HTERT RPE-1 (cell line): ENCODE results near the gene RFX3.

Source experiments
- in situ Hi-C: fragments of 300-500 bp; cut with MboI; formaldehyde crosslinking; loops from 4 replicates; pipeline ENCODE4 v1.14.3; 2020; ENCODE audit warnings: low sequenced_read_pairs

The RFX3 gene

GRCh38 chr9:3514786-3515185, 11.0 kb downstream of the RFX3 start:
- in situ Hi-C loops: no loop called here

GRCh38 chr9:3513265-3513818, 12.5 kb downstream of the RFX3 start:
- in situ Hi-C loops: no loop called here

- in situ Hi-C loops: no loop called here
Observed at GRCh38 chr9:3511551-3511950, 14.2 kb downstream of the RFX3 start.

GRCh38 chr9:3510796-3511195, 15.0 kb downstream of the RFX3 start:
- in situ Hi-C loops: no loop called here

DNA sequence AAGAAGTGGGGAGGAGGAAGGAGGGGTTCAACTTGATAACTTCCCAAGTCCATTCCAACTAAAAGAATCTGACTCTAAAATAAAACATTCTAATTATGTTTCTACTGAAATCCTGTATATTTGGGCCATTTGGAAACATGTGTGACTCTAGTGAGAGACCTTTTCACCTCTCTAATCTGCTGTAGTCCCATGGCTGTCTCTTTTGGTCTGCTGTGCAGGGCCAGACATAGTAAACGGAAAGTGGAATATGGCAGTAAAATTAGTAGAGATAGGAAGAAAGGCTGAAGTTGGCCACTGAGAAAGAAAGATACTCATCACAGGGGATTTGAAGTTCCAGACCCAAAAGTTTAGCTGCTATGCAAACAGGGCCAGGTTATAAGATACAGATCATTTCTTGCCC, 15.9 kb downstream of the RFX3 start:
- in situ Hi-C loops: no loop called here

- in situ Hi-C loops: no loop called here
Observed at GRCh38 chr9:3508521-3509291, 17.1 kb downstream of the RFX3 start.

GRCh38 chr9:3508078-3508431, 17.7 kb downstream of the RFX3 start:
- in situ Hi-C loops: no loop called here

DNA sequence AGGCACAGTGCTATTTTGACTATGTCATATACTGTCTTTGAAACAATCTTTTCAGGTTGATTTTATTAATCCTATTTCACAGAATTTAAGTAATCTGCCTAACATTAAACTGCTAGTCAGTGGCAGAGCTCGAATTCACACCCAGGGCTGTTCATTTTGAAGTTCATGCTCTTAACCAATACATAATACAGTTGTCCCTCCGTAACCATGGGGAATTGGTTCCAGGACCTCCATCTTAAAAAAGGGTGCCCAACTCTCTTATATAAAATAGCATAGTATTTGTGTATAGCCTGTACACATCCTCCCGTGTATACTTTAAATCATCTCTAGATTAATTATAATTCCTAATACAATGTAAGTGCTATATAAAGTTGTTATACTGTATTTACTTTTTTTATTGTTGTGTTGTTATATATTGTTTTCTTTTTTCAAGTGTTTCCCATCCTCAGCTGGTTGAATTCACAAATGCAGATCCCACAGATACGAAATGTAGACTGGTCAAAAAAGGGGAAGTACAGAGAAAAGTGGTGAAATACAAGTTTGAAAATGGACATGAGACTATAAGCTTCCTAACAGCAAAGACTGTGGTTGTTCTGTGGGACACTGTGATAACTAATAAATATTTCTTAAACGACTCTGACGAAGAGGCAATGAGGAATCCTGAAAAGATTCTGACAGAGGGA, 18.3 kb downstream of the RFX3 start:
- in situ Hi-C loops: no loop called here

GRCh38 chr9:3506164-3506563, 19.6 kb downstream of the RFX3 start:
- in situ Hi-C loops: no loop called here

GRCh38 chr9:3502560-3503398, 23.0 kb downstream of the RFX3 start:
- in situ Hi-C loops: no loop called here

- in situ Hi-C loops: no loop called here
Observed at GRCh38 chr9:3500044-3500443, 25.8 kb downstream of the RFX3 start.

DNA sequence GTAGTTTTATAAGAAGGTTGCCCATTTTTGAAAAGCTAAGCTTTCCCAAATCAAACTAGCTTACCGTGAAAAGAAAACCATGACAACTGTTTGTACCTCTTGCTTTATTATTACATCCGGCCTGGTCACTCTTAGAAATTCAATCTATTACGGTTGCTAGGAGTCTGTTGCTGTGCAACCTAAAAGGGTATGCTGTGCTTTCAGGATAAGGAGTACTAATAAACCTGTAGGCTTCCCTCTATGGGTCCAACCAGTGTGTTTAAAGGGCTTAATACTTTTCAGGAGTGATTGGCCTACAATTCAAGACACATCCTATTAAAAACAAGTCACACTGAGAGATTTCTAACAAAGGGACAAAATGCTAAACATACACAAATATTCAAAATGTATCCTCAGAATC, 27.1 kb downstream of the RFX3 start:
- in situ Hi-C loops: no loop called here

GRCh38 chr9:3497857-3498256, 27.9 kb downstream of the RFX3 start:
- in situ Hi-C loops: no loop called here

GRCh38 chr9:3497401-3497800, 28.4 kb downstream of the RFX3 start:
- in situ Hi-C loops: no loop called here

GRCh38 chr9:3495855-3496254, 29.9 kb downstream of the RFX3 start:
- in situ Hi-C loops: no loop called here

- in situ Hi-C loops: no loop called here
Observed at GRCh38 chr9:3492214-3492613, 33.6 kb downstream of the RFX3 start.

DNA sequence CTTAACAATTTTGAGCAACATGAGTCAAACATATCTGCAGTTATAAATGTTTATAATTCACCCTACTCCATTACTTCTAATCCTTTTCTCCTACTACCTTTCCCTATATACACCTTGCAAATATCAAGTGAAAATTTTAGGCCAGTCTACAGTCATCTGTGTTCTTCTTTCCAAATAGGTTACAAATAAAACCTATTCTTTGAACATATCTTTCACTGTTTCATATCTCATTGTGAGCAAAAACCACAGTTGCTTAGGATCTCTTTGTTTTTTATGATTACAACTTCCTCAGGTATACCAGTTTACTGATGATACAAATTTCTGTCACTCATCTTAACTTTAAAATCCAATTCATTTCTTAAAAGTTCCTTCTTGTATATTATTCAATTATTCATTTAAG, 34.4 kb downstream of the RFX3 start:
- in situ Hi-C loops: no loop called here

- in situ Hi-C loops: no loop called here
Observed at GRCh38 chr9:3490957-3491356, 34.8 kb downstream of the RFX3 start.

GRCh38 chr9:3482578-3482977, 43.2 kb downstream of the RFX3 start:
- in situ Hi-C loops: no loop called here

- in situ Hi-C loops: no loop called here
Observed at GRCh38 chr9:3480353-3480655, 45.5 kb downstream of the RFX3 start.

DNA sequence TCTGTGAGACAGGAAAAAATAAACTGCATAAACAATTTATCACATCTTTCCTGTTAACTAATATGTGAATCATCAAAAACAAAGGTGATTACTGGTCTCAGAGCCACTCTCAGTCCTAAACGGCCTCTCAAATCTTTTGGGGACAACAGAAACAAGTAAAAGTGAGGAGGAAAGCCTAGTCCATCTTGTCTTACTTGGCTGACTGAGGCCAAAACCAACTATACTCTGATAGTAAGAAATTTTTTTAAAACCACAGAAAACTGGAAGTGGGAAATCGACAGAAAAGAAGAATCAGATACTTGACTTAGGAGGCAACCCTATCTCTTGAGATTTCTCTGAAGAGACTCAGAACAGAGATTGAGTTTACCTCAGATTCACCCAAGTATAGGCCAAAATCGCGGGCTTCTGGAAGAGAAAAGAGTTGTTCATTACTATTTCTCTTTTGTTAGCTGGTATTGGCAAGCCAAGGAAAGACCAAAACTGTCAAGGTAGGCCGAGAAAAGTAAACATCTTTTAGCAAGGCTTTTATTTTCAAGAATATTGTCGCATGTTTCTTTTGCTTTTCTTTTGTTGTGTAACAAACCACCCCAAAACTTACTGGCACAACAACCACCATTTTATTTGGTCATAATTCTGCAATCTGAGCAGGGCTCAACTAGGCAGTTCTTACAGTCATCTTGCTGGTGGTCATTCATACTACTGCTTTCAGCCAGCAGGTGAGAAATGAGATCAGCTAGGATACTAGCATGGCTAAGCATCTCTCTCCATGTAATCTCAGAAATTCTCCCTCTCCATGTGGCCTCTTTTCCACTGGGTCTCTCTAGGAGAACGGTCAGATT, 46.1 kb downstream of the RFX3 start:
- in situ Hi-C loops: no loop called here
